Measurements from ENCODE around the gene TUBGCP6.

TUBGCP6 gene

GRCh38 chr22:50269970-50270665 is 25.3 kb upstream of the TUBGCP6 start, which contains the start of gene MAPK11:
Gene MAPK11, minus strand, starts transcription at chr22:50270380. Its CDS starts 88 bp downstream, at chr22:50270292.
- no peak for DNase-seq (ENCODE audit: extremely low read depth, low read depth)
- no peak for TF ChIP-seq CTCF (IDR thresholded peaks at IDR 0.05; ENCODE audit: low read depth, low read length, missing control alignments)
- H3K4me3 ChIP-seq (replicated peaks; ENCODE audit: low read depth, low read length) = peak within 1 kb of the TSS; percentile 43

GRCh38 chr22:50269573-50269969 is 24.7 kb upstream of the TUBGCP6 start:
- no peak for DNase-seq (ENCODE audit: extremely low read depth, low read depth)
- H3K4me3 ChIP-seq (replicated peaks; ENCODE audit: low read depth, low read length) = peak overlapping the region; percentile 25
- TF ChIP-seq CTCF (IDR thresholded peaks at IDR 0.05; ENCODE audit: low read depth, low read length, missing control alignments) = no peak

- DNase-seq (ENCODE audit: extremely low read depth, low read depth) = no peak
- H3K4me3 ChIP-seq (replicated peaks; ENCODE audit: low read depth, low read length) = no peak overlapping the region
- no peak for TF ChIP-seq CTCF (IDR thresholded peaks at IDR 0.05; ENCODE audit: low read depth, low read length, missing control alignments)
These were observed 23.9 kb upstream of the TUBGCP6 start for GRCh38 chr22:50268655-50269113.

- DNase-seq (ENCODE audit: extremely low read depth, low read depth) = no peak
- TF ChIP-seq CTCF (IDR thresholded peaks at IDR 0.05; ENCODE audit: low read depth, low read length, missing control alignments) = peak; percentile 10
- H3K4me3 ChIP-seq (replicated peaks; ENCODE audit: low read depth, low read length) = peak overlapping the region; percentile 19; the same call in 1 of the 2 replicates
These were observed 23.0 kb upstream of the TUBGCP6 start for GRCh38 chr22:50267591-50268390.

- no peak for DNase-seq (ENCODE audit: extremely low read depth, low read depth)
- no peak overlapping the region for H3K4me3 ChIP-seq (replicated peaks; ENCODE audit: low read depth, low read length)
- no peak for TF ChIP-seq CTCF (IDR thresholded peaks at IDR 0.05; ENCODE audit: low read depth, low read length, missing control alignments)
These were observed 22.2 kb upstream of the TUBGCP6 start for GRCh38 chr22:50266994-50267393.

- no peak for DNase-seq (ENCODE audit: extremely low read depth, low read depth)
- no peak for TF ChIP-seq CTCF (IDR thresholded peaks at IDR 0.05; ENCODE audit: low read depth, low read length, missing control alignments)
- no peak overlapping the region for H3K4me3 ChIP-seq (replicated peaks; ENCODE audit: low read depth, low read length)
These were observed 20.3 kb upstream of the TUBGCP6 start for GRCh38 chr22:50264946-50265669.

All from HFF-Myc (cell line).